Caco-2 (cell line): ENCODE measurements around the gene R3HDM2. TPM values are rescaled to one million over a fixed set of nuclear protein-coding genes. Genes with fewer than 3 reads are reported as not detected.

ENCODE experiments used
- BruUV-seq: library from RNA; stranded (reverse); fragments of 400-500 nt; replicated peaks from 2 replicates; lab custom pipeline; 2021; lab: Mats Ljungman, UMichigan
- CTCF ChIA-PET: fragments of 300-600 bp; sonication (Branson Sonifier 250); formaldehyde crosslinking; loops from one replicate; lab custom pipeline; 2022; ENCODE audit warnings: antibody characterized with exemption; lab: Charles Lee
- POLR2A ChIA-PET: fragments of 300-600 bp; sonication (Branson Sonifier 250); formaldehyde crosslinking; loops from one replicate; lab custom pipeline; 2022; ENCODE audit warnings: antibody characterized with exemption; lab: Charles Lee
- DNase-seq, 2 experiments: peaks; one replicate each; pipeline versions ENCODE4 v3.0.0 to v3.0.0-alpha.2; 2020 to 2022
- H3K27me3 ChIP-seq: replicated peaks from 2 replicates; pipeline ENCODE4 v1.6.0; 2011; ENCODE audit warnings: low read length; ENCODE audit not compliant: control insufficient read depth, insufficient read depth
- H3K36me3 ChIP-seq: 2 replicates; pipeline ENCODE4 v1.5.1; 2011; ENCODE audit warnings: low read length; ENCODE audit not compliant: control insufficient read depth, insufficient read depth
- H3K4me1 ChIP-seq: fragments of 250-450 bp; sonication (Bioruptor Pico); 2 replicates; pipeline ENCODE4 v1.5.1; 2020; ENCODE audit warnings: mild to moderate bottlenecking
- H3K4me3 ChIP-seq: 2 replicates; pipeline ENCODE4 v1.5.1; 2011; ENCODE audit warnings: low read depth, mild to moderate bottlenecking, control low read depth, low read length
- H3K9me3 ChIP-seq: fragments of 250-450 bp; sonication (Bioruptor Pico); 2 replicates; pipeline ENCODE4 v1.5.1; 2020; ENCODE audit warnings: mild to moderate bottlenecking, moderate library complexity
- H3K27ac Mint-ChIP-seq: one replicate; pipeline ENCODE4 v1.8.0; 2022; ENCODE audit warnings: mixed read lengths; ENCODE audit not compliant: unreplicated experiment
- H3K27me3 Mint-ChIP-seq: one replicate; pipeline ENCODE4 v1.8.0; 2022; ENCODE audit warnings: mixed read lengths; ENCODE audit not compliant: insufficient read depth, unreplicated experiment
- H3K36me3 Mint-ChIP-seq: one replicate; pipeline ENCODE4 v1.8.0; 2022; ENCODE audit warnings: mild to moderate bottlenecking, mixed read lengths; ENCODE audit not compliant: insufficient read depth, unreplicated experiment
- H3K4me1 Mint-ChIP-seq: one replicate; pipeline ENCODE4 v1.8.0; 2022; ENCODE audit warnings: low read depth, mixed read lengths; ENCODE audit not compliant: unreplicated experiment
- H3K4me3 Mint-ChIP-seq: one replicate; pipeline ENCODE4 v1.8.0; 2022; ENCODE audit warnings: mild to moderate bottlenecking, moderate library complexity, mixed read lengths; ENCODE audit not compliant: unreplicated experiment
- H3K9me3 Mint-ChIP-seq: one replicate; pipeline ENCODE4 v1.8.0; 2022; ENCODE audit warnings: mixed read lengths; ENCODE audit not compliant: unreplicated experiment
- CTCF ChIP-seq, 2 experiments: fragments of 200-600 bp in 1 of 2; IDR thresholded peaks; 1 replicate in 1 of 2; 2 replicates in 1 of 2; pipeline versions ENCODE4 v1.5.1 to v1.8.0; 2011 to 2022; ENCODE audit warnings: antibody characterized with exemption in 1 of 2, control low read depth in 1 of 2, inconsistent platforms in 1 of 2, low read depth in 1 of 2, low read length in 1 of 2, mild to moderate bottlenecking in 1 of 2, moderate library complexity in 1 of 2; ENCODE audit not compliant: insufficient read depth in 1 of 2, severe bottlenecking in 1 of 2, unreplicated experiment in 1 of 2
- intact Hi-C: fragments of 100-400 bp; cut with micrococcal nuclease; formaldehyde crosslinking; loops from one replicate; pipeline ENCODE4 v1.10.0; 2022; ENCODE audit not compliant: unreplicated experiment
- total RNA-seq: library from RNA; stranded (reverse); gene quantifications from 2 replicates; pipeline ENCODE4 v1.2.3, GENCODE V29; 2022

Gene R3HDM2
- total RNA-seq, 1 experiment from 2014 or later = 33.7 TPM

DNA sequence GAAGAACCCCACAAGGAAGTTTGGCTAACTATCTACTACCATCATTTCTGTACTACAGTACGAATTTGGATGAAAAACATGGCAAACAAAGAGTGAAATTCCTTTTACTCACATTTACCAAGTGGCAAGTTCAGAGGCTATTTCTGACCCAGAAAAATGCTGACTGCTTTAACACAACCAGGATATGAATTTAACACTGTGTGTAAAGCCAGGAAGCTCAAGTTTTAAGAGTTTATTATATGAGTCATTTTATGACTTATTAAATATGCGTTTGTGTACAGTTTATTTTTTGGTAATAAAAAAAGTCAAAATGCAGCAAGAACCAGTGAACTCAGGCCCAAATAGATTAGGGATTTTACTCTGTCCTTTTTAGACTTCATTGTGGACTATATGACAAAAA, 121.4 kb downstream of the R3HDM2 start:
- no peaks in the 10 kb centered on the region for H3K9me3 ChIP-seq
- H3K9me3 Mint-ChIP-seq = no peaks in the 10 kb centered on the region
- no peaks in the 10 kb centered on the region for H3K4me1 Mint-ChIP-seq
- H3K36me3 Mint-ChIP-seq = peaks cover 5% of the 10 kb centered on the region
- ChIA-PET POLR2A (no interaction called here), CTCF (interaction anchor here (0.6 to 3.6 kb wide), 2 partner anchors 49 to 144 kb away, joined by 5 to 138 read pairs; partner anchors contain the start of gene INHBE)
- H3K27me3 Mint-ChIP-seq = no peaks in the 10 kb centered on the region
- DNase-seq = no peak
- no TSS peak for BruUV-seq
- H3K27ac Mint-ChIP-seq = no peak overlapping the region
- H3K27me3 ChIP-seq = no peaks in the 10 kb centered on the region
- intact Hi-C loops = no loop called here
- no peaks in the 10 kb centered on the region for H3K4me1 ChIP-seq
- TF ChIP-seq CTCF (IDR thresholded peaks at IDR 0.05; ENCODE audit: insufficient read depth in 1 of 2, low read depth in 1 of 2, low read length in 1 of 2, severe bottlenecking in 1 of 2, unreplicated experiment in 1 of 2) = no peak
- no peak overlapping the region for H3K4me3 Mint-ChIP-seq
- H3K36me3 ChIP-seq = no peaks in the 10 kb centered on the region
- H3K4me3 ChIP-seq = no peak overlapping the region

DNA sequence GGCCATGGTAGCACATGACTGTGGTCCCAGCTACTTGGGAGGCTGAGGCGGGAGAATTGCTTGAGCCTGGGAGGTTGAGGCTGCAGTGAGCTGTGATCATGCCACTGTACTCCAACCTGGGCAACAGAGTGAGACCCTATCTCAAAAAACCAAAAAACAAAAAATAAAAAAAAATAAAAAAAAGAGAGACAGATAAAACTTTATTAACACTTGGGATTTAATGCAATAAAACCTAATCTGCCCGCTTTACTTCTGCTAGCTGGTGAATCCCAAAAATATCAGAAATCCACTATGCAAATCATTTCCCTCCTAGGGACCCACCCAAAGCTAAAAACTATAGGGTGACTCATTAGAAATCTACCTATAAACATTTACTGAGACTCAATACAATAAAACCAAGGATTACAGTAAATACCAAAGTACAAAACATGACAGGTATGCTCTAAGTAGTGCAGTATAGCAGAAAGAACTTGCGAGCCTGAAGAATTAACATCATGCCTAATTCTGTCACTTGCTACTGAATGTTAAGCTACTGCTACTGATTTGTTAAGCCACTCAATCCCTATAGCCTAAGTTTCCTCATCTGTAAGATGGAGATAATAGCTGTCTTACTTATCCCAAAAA, 129.8 kb downstream of the R3HDM2 start:
- Histone ChIP-seq H3K36me3 (no peaks in the 10 kb centered on the region), H3K9me3 (no peaks in the 10 kb centered on the region), H3K4me3 (no peak overlapping the region), H3K4me1 (no peaks in the 10 kb centered on the region), H3K27me3 (no peaks in the 10 kb centered on the region)
- Mint-ChIP-seq H3K4me1 (no peaks in the 10 kb centered on the region), H3K4me3 (no peak overlapping the region), H3K36me3 (no peaks in the 10 kb centered on the region), H3K9me3 (no peaks in the 10 kb centered on the region), H3K27ac (no peak overlapping the region), H3K27me3 (no peaks in the 10 kb centered on the region)
- ChIA-PET POLR2A (no interaction called here), CTCF (no interaction called here)
- no peak for DNase-seq
- BruUV-seq = no TSS peak
- intact Hi-C loops = no loop called here
- no peak for TF ChIP-seq CTCF (IDR thresholded peaks at IDR 0.05; ENCODE audit: insufficient read depth in 1 of 2, low read depth in 1 of 2, low read length in 1 of 2, severe bottlenecking in 1 of 2, unreplicated experiment in 1 of 2)

GRCh38 chr12:57299514-57300016, 131.3 kb downstream of the R3HDM2 start:
- Histone ChIP-seq H3K27me3 (no peaks in the 10 kb centered on the region), H3K4me3 (no peak overlapping the region), H3K36me3 (no peaks in the 10 kb centered on the region), H3K9me3 (no peaks in the 10 kb centered on the region), H3K4me1 (no peaks in the 10 kb centered on the region)
- POLR2A ChIA-PET = no interaction called here
- no TSS peak for BruUV-seq
- no peaks in the 10 kb centered on the region for H3K27me3 Mint-ChIP-seq
- no peaks in the 10 kb centered on the region for H3K36me3 Mint-ChIP-seq
- no peaks in the 10 kb centered on the region for H3K9me3 Mint-ChIP-seq
- TF ChIP-seq CTCF (IDR thresholded peaks at IDR 0.05; ENCODE audit: insufficient read depth in 1 of 2, low read depth in 1 of 2, low read length in 1 of 2, severe bottlenecking in 1 of 2, unreplicated experiment in 1 of 2) = no peak
- no peak overlapping the region for H3K27ac Mint-ChIP-seq
- intact Hi-C loops = no loop called here
- DNase-seq = no peak
- no peak overlapping the region for H3K4me3 Mint-ChIP-seq
- H3K4me1 Mint-ChIP-seq = no peaks in the 10 kb centered on the region
- CTCF ChIA-PET = interaction anchor here (1.5 kb wide), 1 partner anchor 153 kb away, joined by 5 read pairs; no protein-coding TSS in a partner anchor
